ENCODE data around the gene PHF14. TPM values are rescaled to one million over a fixed set of nuclear protein-coding genes. Genes with fewer than 3 reads are reported as not detected.
"Not testable (repeated sequence)": the region's sequence is repeated elsewhere in the genome, so short reads cannot be mapped to it uniquely, and the experiment has no call there.

The PHF14 gene
- polyA plus RNA-seq, 3 donors from 2014 or later: 4.5 to 10.9 (median 7.0) TPM

GRCh38 chr7:10952588-10952987 lies 21.1 kb upstream of the PHF14 start:
- no peaks in the 10 kb centered on the region for H3K36me3 Mint-ChIP-seq
- no peak overlapping the region for H3K4me3 Mint-ChIP-seq
- H3K27me3 Mint-ChIP-seq (ENCODE audit: low read depth in 3 of 3): peaks cover 0 to 11% (median 0%) of the 10 kb centered on the region in 3 donors
- H3K27ac Mint-ChIP-seq: no peak overlapping the region
- DNase-seq: no peak
- H3K4me1 Mint-ChIP-seq: no peaks in the 10 kb centered on the region
- peaks cover 0 to 4% (median 0%) of the 10 kb centered on the region in 6 donors for H3K9me3 Mint-ChIP-seq

- not testable (repeated sequence) for H3K36me3 Mint-ChIP-seq, DNase-seq, H3K27ac Mint-ChIP-seq, H3K9me3 Mint-ChIP-seq, H3K4me1 Mint-ChIP-seq, H3K4me3 Mint-ChIP-seq
- H3K27me3 Mint-ChIP-seq (ENCODE audit: low read depth in 3 of 3): peaks cover 0 to 11% (median 0%) of the 10 kb centered on the region in 3 donors
Measured at GRCh38 chr7:10953078-10953750, 20.5 kb upstream of the PHF14 start.

GRCh38 chr7:10956528-10956927 lies 17.1 kb upstream of the PHF14 start:
- peaks cover 0 to 5% (median 0%) of the 10 kb centered on the region in 6 donors for H3K9me3 Mint-ChIP-seq
- H3K4me3 Mint-ChIP-seq: no peak overlapping the region
- peaks cover 4 to 8% (median 6%) of the 10 kb centered on the region in 3 donors for H3K27me3 Mint-ChIP-seq (ENCODE audit: low read depth in 3 of 3)
- no peaks in the 10 kb centered on the region for H3K4me1 Mint-ChIP-seq
- H3K27ac Mint-ChIP-seq: no peak overlapping the region
- no peak for DNase-seq
- no peaks in the 10 kb centered on the region for H3K36me3 Mint-ChIP-seq

- H3K27ac Mint-ChIP-seq, H3K4me3 Mint-ChIP-seq, H3K4me1 Mint-ChIP-seq, H3K36me3 Mint-ChIP-seq, DNase-seq, H3K9me3 Mint-ChIP-seq: not testable (repeated sequence)
- peaks cover 6 to 21% (median 7%) of the 10 kb centered on the region in 3 donors for H3K27me3 Mint-ChIP-seq (ENCODE audit: low read depth in 3 of 3)
Measured at GRCh38 chr7:10960242-10960641, 13.4 kb upstream of the PHF14 start.

GRCh38 chr7:10965016-10965415 lies 8.7 kb upstream of the PHF14 start:
- peak in 2 of 3 donors; percentile 2 to 3 for DNase-seq
- H3K4me3 Mint-ChIP-seq: peak overlapping the region in 1 of 5 donors; percentile 12
- peaks cover 8 to 15% of the 10 kb centered on the region in 2 donors for H3K4me1 Mint-ChIP-seq
- not testable (repeated sequence) for H3K27ac Mint-ChIP-seq, H3K36me3 Mint-ChIP-seq, H3K9me3 Mint-ChIP-seq
- peaks cover 7 to 26% (median 9%) of the 10 kb centered on the region in 3 donors for H3K27me3 Mint-ChIP-seq (ENCODE audit: low read depth in 3 of 3)

- H3K36me3 Mint-ChIP-seq: peaks cover 7 to 11% (median 7%) of the 10 kb centered on the region in 3 donors
- H3K4me1 Mint-ChIP-seq: peaks cover 27 to 45% of the 10 kb centered on the region in 2 donors
- peak overlapping the region in 4 of 5 donors; percentile 86 to 96 (median 94) for H3K4me3 Mint-ChIP-seq
- DNase-seq: no peak
- peak overlapping the region in 1 of 6 donors; percentile 93 for H3K27ac Mint-ChIP-seq
- no peaks in the 10 kb centered on the region for H3K9me3 Mint-ChIP-seq
- H3K27me3 Mint-ChIP-seq (ENCODE audit: low read depth in 3 of 3): peaks cover 4 to 13% (median 12%) of the 10 kb centered on the region in 3 donors
Measured at GRCh38 chr7:10972174-10972573, 1.5 kb upstream of the PHF14 start.

GRCh38 chr7:10973942-10974911 lies 555 bp downstream of the PHF14 start:
- Mint-ChIP-seq H3K9me3 (no peaks in the 10 kb centered on the region), H3K36me3 (peaks cover 7 to 15% (median 7%) of the 10 kb centered on the region in 3 donors), H3K4me1 (peaks cover 29 to 46% of the 10 kb centered on the region in 2 donors), H3K4me3 (peak overlapping the region; percentile 86 to 96 (median 92)), H3K27ac (peak overlapping the region; percentile 88 to 95 (median 92)), H3K27me3 (ENCODE audit: low read depth in 3 of 3) (peaks cover 4 to 13% (median 7%) of the 10 kb centered on the region in 3 donors)
- DNase-seq: peak in 2 of 3 donors; percentile 2 to 4

- no peak overlapping the region for H3K27ac Mint-ChIP-seq
- no peak overlapping the region for H3K4me3 Mint-ChIP-seq
- no peaks in the 10 kb centered on the region for H3K9me3 Mint-ChIP-seq
Measured at GRCh38 chr7:10977113-10977512, 3.4 kb downstream of the PHF14 start.

GRCh38 chr7:10981317-10981716 lies 7.6 kb downstream of the PHF14 start:
- H3K27ac Mint-ChIP-seq: no peak overlapping the region
- DNase-seq: no peak

More at GRCh38 chr7:10977113-10977512, 3.4 kb downstream of the PHF14 start:
- peaks cover 4 to 10% (median 7%) of the 10 kb centered on the region in 3 donors for H3K27me3 Mint-ChIP-seq (ENCODE audit: low read depth in 3 of 3)
- H3K4me1 Mint-ChIP-seq: peaks cover 29 to 61% of the 10 kb centered on the region in 2 donors
- peaks cover 9 to 17% (median 9%) of the 10 kb centered on the region in 3 donors for H3K36me3 Mint-ChIP-seq
- DNase-seq: no peak

GRCh38 chr7:10990748-10991147 lies 17.1 kb downstream of the PHF14 start:
- not testable (repeated sequence) for H3K9me3 Mint-ChIP-seq; H3K27ac Mint-ChIP-seq; H3K27me3 Mint-ChIP-seq (ENCODE audit: low read depth in 3 of 3); H3K4me3 Mint-ChIP-seq; H3K4me1 Mint-ChIP-seq; DNase-seq
- H3K36me3 Mint-ChIP-seq: peaks cover 15 to 32% (median 29%) of the 10 kb centered on the region in 3 donors

More at GRCh38 chr7:10981317-10981716, 7.6 kb downstream of the PHF14 start:
- H3K36me3 Mint-ChIP-seq: peaks cover 10 to 24% (median 20%) of the 10 kb centered on the region in 3 donors
- no peaks in the 10 kb centered on the region for H3K9me3 Mint-ChIP-seq
- H3K4me3 Mint-ChIP-seq: no peak overlapping the region
- H3K4me1 Mint-ChIP-seq: peaks cover 8 to 33% of the 10 kb centered on the region in 2 donors
- no peaks in the 10 kb centered on the region for H3K27me3 Mint-ChIP-seq (ENCODE audit: low read depth in 3 of 3)

- not testable (repeated sequence) for H3K27ac Mint-ChIP-seq; H3K27me3 Mint-ChIP-seq (ENCODE audit: low read depth in 3 of 3); H3K4me3 Mint-ChIP-seq; DNase-seq; H3K9me3 Mint-ChIP-seq
- Mint-ChIP-seq H3K4me1 (peaks cover 26 to 40% of the 10 kb centered on the region in 2 donors), H3K36me3 (peaks cover 15 to 26% (median 21%) of the 10 kb centered on the region in 3 donors)
Measured at GRCh38 chr7:10995482-10996166, 22.0 kb downstream of the PHF14 start.

GRCh38 chr7:10998996-10999757 lies 25.5 kb downstream of the PHF14 start:
- Mint-ChIP-seq H3K36me3 (peaks cover 6 to 13% (median 9%) of the 10 kb centered on the region in 3 donors), H3K4me1 (peaks cover 25 to 46% of the 10 kb centered on the region in 2 donors), H3K4me3 (no peak overlapping the region), H3K27ac (peak overlapping the region; percentile 36 to 83 (median 65)), H3K9me3 (no peaks in the 10 kb centered on the region), H3K27me3 (ENCODE audit: low read depth in 3 of 3) (peaks cover 0 to 5% (median 0%) of the 10 kb centered on the region in 3 donors)
- no peak for DNase-seq

GRCh38 chr7:11005202-11005601 lies 31.5 kb downstream of the PHF14 start:
- Mint-ChIP-seq H3K9me3 (no peaks in the 10 kb centered on the region), H3K27ac (no peak overlapping the region), H3K4me3 (no peak overlapping the region), H3K36me3 (peaks cover 0 to 11% (median 3%) of the 10 kb centered on the region in 3 donors), H3K4me1 (peaks cover 20 to 45% of the 10 kb centered on the region in 2 donors), H3K27me3 (ENCODE audit: low read depth in 3 of 3) (peaks cover 0 to 2% (median 0%) of the 10 kb centered on the region in 3 donors)
- DNase-seq: no peak
